ENCODE measurements around the gene ATG13. TPM values are rescaled to one million over a fixed set of nuclear protein-coding genes. Genes with fewer than 3 reads are reported as not detected.

ATG13 gene
- total and polyA plus RNA-seq, 3 donors from 2014 or later: 176 to 224 (median 203) TPM

GRCh38 chr11:46617972-46618314 is 590 bp downstream of the ATG13 start:
- Histone ChIP-seq H3K4me3 (peak overlapping the region; percentile 64 to 92), H3K27ac (peak overlapping the region; percentile 86 to 91), H3K27me3 (no peaks in the 10 kb centered on the region), H3K4me1 (peaks cover 5% of the 10 kb centered on the region), H3K36me3 (ENCODE audit: low read depth, missing control alignments) (no peaks in the 10 kb centered on the region), H3K9me3 (no peaks in the 10 kb centered on the region)
- 0 to 2% methylated on average over 7 to 9 of the region's 9 CpGs for WGBS, 2 donors
- DNase-seq: no peak
- intact Hi-C loops (cut with DNase I; ENCODE audit: low total_unique reads): no loop called here
- TF ChIP-seq CTCF (IDR thresholded peaks at IDR 0.05) (no peak), POLR2A (IDR thresholded peaks at IDR 0.05) (no peak)

GRCh38 chr11:46618837-46619236 is 1.5 kb downstream of the ATG13 start:
- H3K9me3 ChIP-seq: no peaks in the 10 kb centered on the region
- peak overlapping the region in 1 of 2 donors; percentile 92 for H3K4me3 ChIP-seq
- peak overlapping the region in 1 of 2 donors; percentile 28 for H3K27ac ChIP-seq
- peak; percentile 38 for DNase-seq
- peaks cover 5% of the 10 kb centered on the region for H3K4me1 ChIP-seq
- no peaks in the 10 kb centered on the region for H3K36me3 ChIP-seq (ENCODE audit: low read depth, missing control alignments)
- WGBS, 2 donors: 33 to 39% methylated on average over 6 of the region's 6 CpGs
- no peaks in the 10 kb centered on the region for H3K27me3 ChIP-seq
- intact Hi-C loops (cut with DNase I; ENCODE audit: low total_unique reads): no loop called here
- TF ChIP-seq CTCF (IDR thresholded peaks at IDR 0.05): no peak
- no peak for TF ChIP-seq POLR2A (IDR thresholded peaks at IDR 0.05)

- intact Hi-C loops (cut with DNase I; ENCODE audit: low total_unique reads): no loop called here
Observed at GRCh38 chr11:46625406-46625805, 8.1 kb downstream of the ATG13 start.

GRCh38 chr11:46628961-46629360 is 11.6 kb downstream of the ATG13 start:
- Histone ChIP-seq H3K9me3 (no peaks in the 10 kb centered on the region), H3K4me3 (no peak overlapping the region), H3K27me3 (no peaks in the 10 kb centered on the region), H3K27ac (no peak overlapping the region), H3K36me3 (ENCODE audit: low read depth, missing control alignments) (no peaks in the 10 kb centered on the region), H3K4me1 (peaks cover 4% of the 10 kb centered on the region)
- DNase-seq: no peak
- no peak for TF ChIP-seq POLR2A (IDR thresholded peaks at IDR 0.05)
- TF ChIP-seq CTCF (IDR thresholded peaks at IDR 0.05): no peak
- 67 to 91% methylated on average over 6 of the region's 6 CpGs for WGBS, 2 donors
- intact Hi-C loops (cut with DNase I; ENCODE audit: low total_unique reads): no loop called here

More at GRCh38 chr11:46625406-46625805, 8.1 kb downstream of the ATG13 start:
- H3K9me3 ChIP-seq: no peaks in the 10 kb centered on the region
- H3K4me1 ChIP-seq: peaks cover 4% of the 10 kb centered on the region
- no peaks in the 10 kb centered on the region for H3K27me3 ChIP-seq
- no peak for TF ChIP-seq POLR2A (IDR thresholded peaks at IDR 0.05)
- TF ChIP-seq CTCF (IDR thresholded peaks at IDR 0.05): no peak
- no peak overlapping the region for H3K27ac ChIP-seq
- DNase-seq: no peak
- 95 to 98% methylated on average over 3 of the region's 3 CpGs for WGBS, 2 donors
- H3K4me3 ChIP-seq: no peak overlapping the region
- H3K36me3 ChIP-seq (ENCODE audit: low read depth, missing control alignments): no peaks in the 10 kb centered on the region

- Histone ChIP-seq H3K4me1 (no peaks in the 10 kb centered on the region), H3K27ac (no peak overlapping the region), H3K4me3 (no peak overlapping the region), H3K9me3 (no peaks in the 10 kb centered on the region), H3K27me3 (no peaks in the 10 kb centered on the region), H3K36me3 (ENCODE audit: low read depth, missing control alignments) (no peaks in the 10 kb centered on the region)
- TF ChIP-seq POLR2A (IDR thresholded peaks at IDR 0.05) (no peak), CTCF (IDR thresholded peaks at IDR 0.05) (no peak)
- WGBS, 2 donors: 89 to 100% methylated on average over 1 of the region's 1 CpG
- intact Hi-C loops (cut with DNase I; ENCODE audit: low total_unique reads): no loop called here
- no peak for DNase-seq
Observed at GRCh38 chr11:46630237-46630636, 12.9 kb downstream of the ATG13 start.
